ENCODE data around the gene TCTN1. TPM values are rescaled to one million over a fixed set of nuclear protein-coding genes. Genes with fewer than 3 reads are reported as not detected.

The TCTN1 gene
- total and polyA plus RNA-seq, 2 donors (not counting 3 experiments of a cell fraction or from before 2014, with no cell fraction given), result 21.1 to 23.3 TPM

- FAIRE-seq, result no peak
- TF ChIP-seq MAX (IDR thresholded peaks at IDR 0.05; ENCODE audit: insufficient read depth, insufficient read length) (no peak), EZH2 (IDR thresholded peaks at IDR 0.05; ENCODE audit: borderline replicate concordance, low read depth, low read length, severe bottlenecking) (no peak), POLR2A (IDR thresholded peaks at IDR 0.05; ENCODE audit: low read depth, low read length) (no peak), GATA2 (IDR thresholded peaks at IDR 0.05; ENCODE audit: insufficient read depth, insufficient read length, low read depth, low read length) (no peak), CTCF (IDR thresholded peaks at IDR 0.05; ENCODE audit: extremely low read depth in 1 of 2, insufficient read depth in 1 of 2, low read depth in 1 of 2, low read length in 2 of 2) (no peak), POLR2AphosphoS5 (IDR thresholded peaks at IDR 0.05; ENCODE audit: insufficient read depth, low read depth, low read length) (no peak), MYC (IDR thresholded peaks at IDR 0.05; ENCODE audit: low read depth, low read length) (no peak), JUN (IDR thresholded peaks at IDR 0.05; ENCODE audit: borderline replicate concordance, insufficient read depth, insufficient read length, low read depth) (no peak), FOS (IDR thresholded peaks at IDR 0.05; ENCODE audit: borderline replicate concordance, insufficient read depth, low read length) (no peak)
- DNase-seq (ENCODE audit: low read depth, low spot score), result no peak
- no peak overlapping the region for H2AFZ ChIP-seq (ENCODE audit: low read depth, low read length)
- no peak overlapping the region for H3K27ac ChIP-seq (ENCODE audit: insufficient read depth, low read depth, low read length)
- ChIA-PET CTCF (no interaction called here), POLR2A (no interaction called here)
- dilution Hi-C loops (cut with MboI; ENCODE audit: extremely low pct_ligation_motif_present, low sequenced_read_pairs), result no loop called here
- H4K20me1 ChIP-seq (replicated peaks; ENCODE audit: control insufficient read depth, extremely low read depth, insufficient read depth, low read length), result no peaks in the 10 kb centered on the region
- no peaks in the 10 kb centered on the region for H3K9me3 ChIP-seq (replicated peaks; ENCODE audit: control insufficient read depth, insufficient read depth, low read length)
- no peak overlapping the region for H3K4me3 ChIP-seq (replicated peaks in 1 of 3; ENCODE audit: insufficient read depth in 1 of 3, low read depth in 1 of 3, low read length in 3 of 3)
- no peak overlapping the region for H3K9ac ChIP-seq (replicated peaks; ENCODE audit: extremely low read depth, insufficient read depth, low read length)
- H3K9me1 ChIP-seq (replicated peaks; ENCODE audit: control insufficient read depth, extremely low read depth, insufficient read depth, low read length), result no peaks in the 10 kb centered on the region
- H3K4me2 ChIP-seq (ENCODE audit: insufficient read depth, low read length), result no peak overlapping the region
- H3K36me3 ChIP-seq (ENCODE audit: control insufficient read depth in 2 of 2, extremely low read depth in 1 of 2, insufficient read depth in 2 of 2, low read length in 2 of 2), result no peaks in the 10 kb centered on the region
- peaks cover 5% of the 10 kb centered on the region for H3K4me1 ChIP-seq (ENCODE audit: control insufficient read depth, extremely low read depth, insufficient read depth, low read length)
- no peaks in the 10 kb centered on the region for H3K27me3 ChIP-seq (ENCODE audit: control insufficient read depth in 2 of 2, insufficient read depth in 2 of 2, low read length in 2 of 2)
- no TSS peak for BruUV-seq (replicated peaks)
- no peaks in the 10 kb centered on the region for H3K79me2 ChIP-seq (ENCODE audit: control insufficient read depth, insufficient read depth, low read length)
- intact Hi-C loops (cut with micrococcal nuclease), result loop anchor here (5.0 kb wide), 1 partner anchor 194 kb away; the partner anchor contains the start of genes RAD9B and VPS29
These were observed 82.4 kb downstream of the TCTN1 start for GRCh38 chr12:110696283-110696682.
